ENCODE data around the gene ERRFI1.

- TF ChIP-seq, protein P1, sequence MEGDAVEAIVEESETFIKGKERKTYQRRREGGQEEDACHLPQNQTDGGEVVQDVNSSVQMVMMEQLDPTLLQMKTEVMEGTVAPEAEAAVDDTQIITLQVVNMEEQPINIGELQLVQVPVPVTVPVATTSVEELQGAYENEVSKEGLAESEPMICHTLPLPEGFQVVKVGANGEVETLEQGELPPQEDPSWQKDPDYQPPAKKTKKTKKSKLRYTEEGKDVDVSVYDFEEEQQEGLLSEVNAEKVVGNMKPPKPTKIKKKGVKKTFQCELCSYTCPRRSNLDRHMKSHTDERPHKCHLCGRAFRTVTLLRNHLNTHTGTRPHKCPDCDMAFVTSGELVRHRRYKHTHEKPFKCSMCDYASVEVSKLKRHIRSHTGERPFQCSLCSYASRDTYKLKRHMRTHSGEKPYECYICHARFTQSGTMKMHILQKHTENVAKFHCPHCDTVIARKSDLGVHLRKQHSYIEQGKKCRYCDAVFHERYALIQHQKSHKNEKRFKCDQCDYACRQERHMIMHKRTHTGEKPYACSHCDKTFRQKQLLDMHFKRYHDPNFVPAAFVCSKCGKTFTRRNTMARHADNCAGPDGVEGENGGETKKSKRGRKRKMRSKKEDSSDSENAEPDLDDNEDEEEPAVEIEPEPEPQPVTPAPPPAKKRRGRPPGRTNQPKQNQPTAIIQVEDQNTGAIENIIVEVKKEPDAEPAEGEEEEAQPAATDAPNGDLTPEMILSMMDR (IDR thresholded peaks at IDR 0.05; ENCODE audit: low read depth, low read length), result no peak
- no peak for TF ChIP-seq POLR2A (IDR thresholded peaks at IDR 0.05; ENCODE audit: extremely low read depth, insufficient read length)
- TF ChIP-seq, protein P2, sequence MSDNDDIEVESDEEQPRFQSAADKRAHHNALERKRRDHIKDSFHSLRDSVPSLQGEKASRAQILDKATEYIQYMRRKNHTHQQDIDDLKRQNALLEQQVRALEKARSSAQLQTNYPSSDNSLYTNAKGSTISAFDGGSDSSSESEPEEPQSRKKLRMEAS (IDR thresholded peaks at IDR 0.05; ENCODE audit: low read depth, low read length), result no peak
These were observed 63.3 kb downstream of the ERRFI1 start for GRCh38 chr1:7962636-7963377.

Measured in NB4 (cell line).